ENCODE data around the gene OR11H6.
"Not testable (repeated sequence)": the region's sequence is repeated elsewhere in the genome, so short reads cannot be mapped to it uniquely, and the experiment has no call there.

OR11H6 gene

DNA sequence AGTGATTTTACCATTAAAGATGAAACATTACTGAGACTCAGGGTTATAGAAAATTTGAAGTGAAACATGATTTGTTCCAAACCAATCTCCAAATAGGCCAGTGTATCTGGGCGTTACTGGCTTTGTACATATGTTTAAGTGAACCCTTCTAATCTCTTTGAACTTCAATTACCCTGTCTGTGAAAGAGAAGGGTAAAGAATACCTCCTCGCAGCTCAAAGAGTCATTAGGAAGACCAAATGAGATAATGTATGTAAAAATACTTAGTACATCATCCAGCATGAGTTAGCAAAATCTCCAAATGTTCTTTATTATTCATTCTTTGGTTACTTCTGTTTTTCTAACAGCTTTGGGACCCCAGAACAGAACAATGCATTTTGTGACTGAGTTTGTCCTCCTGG lies at the start of gene OR11H6:
Gene OR11H6, plus strand, starts transcription at position 301 of the 400 bp plus-strand sequence. Its CDS starts 0 bp downstream, at position 301.
- Histone ChIP-seq H3K27me3 (ENCODE audit: control insufficient read depth, insufficient read depth, low read length) (no peaks in the 10 kb centered on the region), H3K9me3 (ENCODE audit: control insufficient read depth, low read length) (no peaks in the 10 kb centered on the region), H2AFZ (no peak within 1 kb of the TSS), H3K4me3 (ENCODE audit: low read depth, low read length) (no peak within 1 kb of the TSS), H3K27ac (no peak within 1 kb of the TSS), H3K79me2 (no peaks in the 10 kb centered on the region), H3K9ac (no peak within 1 kb of the TSS), H3K4me1 (no peaks in the 10 kb centered on the region), H3K4me2 (ENCODE audit: low read length) (no peak within 1 kb of the TSS), H3K36me3 (ENCODE audit: control insufficient read depth, insufficient read depth, low read length) (no peaks in the 10 kb centered on the region)
- TF ChIP-seq, protein P1, sequence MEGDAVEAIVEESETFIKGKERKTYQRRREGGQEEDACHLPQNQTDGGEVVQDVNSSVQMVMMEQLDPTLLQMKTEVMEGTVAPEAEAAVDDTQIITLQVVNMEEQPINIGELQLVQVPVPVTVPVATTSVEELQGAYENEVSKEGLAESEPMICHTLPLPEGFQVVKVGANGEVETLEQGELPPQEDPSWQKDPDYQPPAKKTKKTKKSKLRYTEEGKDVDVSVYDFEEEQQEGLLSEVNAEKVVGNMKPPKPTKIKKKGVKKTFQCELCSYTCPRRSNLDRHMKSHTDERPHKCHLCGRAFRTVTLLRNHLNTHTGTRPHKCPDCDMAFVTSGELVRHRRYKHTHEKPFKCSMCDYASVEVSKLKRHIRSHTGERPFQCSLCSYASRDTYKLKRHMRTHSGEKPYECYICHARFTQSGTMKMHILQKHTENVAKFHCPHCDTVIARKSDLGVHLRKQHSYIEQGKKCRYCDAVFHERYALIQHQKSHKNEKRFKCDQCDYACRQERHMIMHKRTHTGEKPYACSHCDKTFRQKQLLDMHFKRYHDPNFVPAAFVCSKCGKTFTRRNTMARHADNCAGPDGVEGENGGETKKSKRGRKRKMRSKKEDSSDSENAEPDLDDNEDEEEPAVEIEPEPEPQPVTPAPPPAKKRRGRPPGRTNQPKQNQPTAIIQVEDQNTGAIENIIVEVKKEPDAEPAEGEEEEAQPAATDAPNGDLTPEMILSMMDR (IDR thresholded peaks at IDR 0.05): no peak

DNA sequence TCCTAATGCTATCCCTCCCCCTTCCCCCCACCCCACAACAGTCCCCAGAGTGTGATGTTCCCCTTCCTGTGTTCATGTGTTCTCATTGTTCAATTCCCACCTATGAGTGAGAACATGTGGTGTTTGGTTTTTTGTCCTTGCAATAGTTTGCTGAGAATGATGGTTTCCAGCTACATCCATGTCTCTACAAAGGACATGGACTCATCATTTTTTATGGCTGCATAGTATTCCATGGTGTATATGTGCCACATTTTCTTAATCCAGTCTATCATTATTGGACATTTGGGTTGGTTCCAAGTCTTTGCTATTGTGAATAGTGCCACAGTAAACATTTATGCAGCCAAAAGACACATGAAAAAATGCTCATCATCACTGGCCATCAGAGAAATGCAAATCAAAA lies 49.3 kb upstream of the OR11H6 start:
- not testable (repeated sequence) for H2AFZ ChIP-seq; H3K4me1 ChIP-seq; H3K9me3 ChIP-seq (ENCODE audit: control insufficient read depth, low read length); H3K27ac ChIP-seq; H3K4me3 ChIP-seq (ENCODE audit: low read depth, low read length); H3K79me2 ChIP-seq; H3K27me3 ChIP-seq (ENCODE audit: control insufficient read depth, insufficient read depth, low read length); H3K36me3 ChIP-seq (ENCODE audit: control insufficient read depth, insufficient read depth, low read length); H3K9ac ChIP-seq; H3K4me2 ChIP-seq (ENCODE audit: low read length)

DNA sequence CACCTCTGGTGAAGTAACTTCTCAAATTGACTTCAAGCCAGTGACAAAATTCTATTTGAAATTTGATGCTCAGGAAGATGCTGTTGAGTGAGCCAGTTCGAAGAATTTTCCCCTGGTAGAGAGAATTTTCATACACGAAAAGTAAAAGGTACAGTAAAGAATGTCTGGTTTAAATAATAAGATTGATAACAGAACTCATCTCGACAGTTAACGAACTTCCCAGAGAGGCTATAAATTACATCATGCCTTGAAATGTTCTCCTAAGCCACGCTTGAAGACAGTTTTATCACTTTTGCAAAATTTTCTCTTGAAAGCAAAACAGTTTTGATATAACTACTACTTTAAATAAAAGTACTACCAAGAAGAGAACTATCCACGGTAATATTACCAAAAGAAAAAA lies 47.2 kb upstream of the OR11H6 start:
- H3K27ac ChIP-seq: no peak overlapping the region
- no peaks in the 10 kb centered on the region for H3K36me3 ChIP-seq (ENCODE audit: control insufficient read depth, insufficient read depth, low read length)
- no peak overlapping the region for H3K9ac ChIP-seq
- H3K4me1 ChIP-seq: no peaks in the 10 kb centered on the region
- H3K4me3 ChIP-seq (ENCODE audit: low read depth, low read length): no peak overlapping the region
- no peak overlapping the region for H2AFZ ChIP-seq
- no peaks in the 10 kb centered on the region for H3K27me3 ChIP-seq (ENCODE audit: control insufficient read depth, insufficient read depth, low read length)
- TF ChIP-seq, protein P1 (IDR thresholded peaks at IDR 0.05): no peak
- no peak overlapping the region for H3K4me2 ChIP-seq (ENCODE audit: low read length)
- H3K9me3 ChIP-seq (ENCODE audit: control insufficient read depth, low read length): no peaks in the 10 kb centered on the region
- no peaks in the 10 kb centered on the region for H3K79me2 ChIP-seq

- Histone ChIP-seq H3K4me2 (ENCODE audit: low read length) (no peak overlapping the region), H3K4me3 (ENCODE audit: low read depth, low read length) (no peak overlapping the region), H3K79me2 (no peaks in the 10 kb centered on the region), H3K27ac (no peak overlapping the region), H3K9me3 (ENCODE audit: control insufficient read depth, low read length) (no peaks in the 10 kb centered on the region), H3K9ac (no peak overlapping the region), H3K27me3 (ENCODE audit: control insufficient read depth, insufficient read depth, low read length) (no peaks in the 10 kb centered on the region), H2AFZ (no peak overlapping the region), H3K36me3 (ENCODE audit: control insufficient read depth, insufficient read depth, low read length) (no peaks in the 10 kb centered on the region), H3K4me1 (no peaks in the 10 kb centered on the region)
- TF ChIP-seq, protein P1 (IDR thresholded peaks at IDR 0.05): no peak
These were observed 46.0 kb upstream of the OR11H6 start for GRCh38 chr14:20177433-20177974.

DNA sequence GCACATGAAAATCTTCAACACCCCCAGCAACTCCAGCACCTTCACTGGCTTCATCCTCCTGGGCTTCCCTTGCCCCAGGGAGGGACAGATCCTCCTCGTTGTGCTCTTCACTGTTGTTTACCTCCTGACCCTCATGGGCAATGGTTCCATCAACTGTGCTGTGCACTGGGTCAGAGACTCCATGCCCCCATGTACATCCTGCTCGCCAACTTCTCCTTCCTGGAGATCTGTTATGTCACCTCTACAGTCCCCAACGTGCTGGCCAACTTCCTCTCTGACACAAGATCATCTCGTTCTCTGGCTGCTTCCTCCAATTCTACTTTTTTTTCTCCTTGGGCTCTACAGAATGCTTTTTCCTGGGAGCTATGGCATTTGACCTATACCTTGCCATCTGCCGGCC lies 44.3 kb upstream of the OR11H6 start:
- Histone ChIP-seq H3K9ac (no peak overlapping the region), H3K4me2 (ENCODE audit: low read length) (no peak overlapping the region), H3K27me3 (ENCODE audit: control insufficient read depth, insufficient read depth, low read length) (no peaks in the 10 kb centered on the region), H2AFZ (no peak overlapping the region), H3K27ac (no peak overlapping the region), H3K79me2 (no peaks in the 10 kb centered on the region), H3K9me3 (ENCODE audit: control insufficient read depth, low read length) (no peaks in the 10 kb centered on the region), H3K4me1 (no peaks in the 10 kb centered on the region), H3K4me3 (ENCODE audit: low read depth, low read length) (no peak overlapping the region), H3K36me3 (ENCODE audit: control insufficient read depth, insufficient read depth, low read length) (no peaks in the 10 kb centered on the region)
- TF ChIP-seq, protein P1 (IDR thresholded peaks at IDR 0.05): no peak
